TTC549 (cell line): ENCODE measurements around the gene NPC1L1.
A peak's percentile ranks its signal among the peaks of the same experiment; 100 is the strongest.

Experiments
- FAIRE-seq: peaks from 2 replicates; lab custom pipeline; 2012; peaks lifted over from hg19 to GRCh38; lab: Jason Lieb, UNC

The NPC1L1 gene, protein sequence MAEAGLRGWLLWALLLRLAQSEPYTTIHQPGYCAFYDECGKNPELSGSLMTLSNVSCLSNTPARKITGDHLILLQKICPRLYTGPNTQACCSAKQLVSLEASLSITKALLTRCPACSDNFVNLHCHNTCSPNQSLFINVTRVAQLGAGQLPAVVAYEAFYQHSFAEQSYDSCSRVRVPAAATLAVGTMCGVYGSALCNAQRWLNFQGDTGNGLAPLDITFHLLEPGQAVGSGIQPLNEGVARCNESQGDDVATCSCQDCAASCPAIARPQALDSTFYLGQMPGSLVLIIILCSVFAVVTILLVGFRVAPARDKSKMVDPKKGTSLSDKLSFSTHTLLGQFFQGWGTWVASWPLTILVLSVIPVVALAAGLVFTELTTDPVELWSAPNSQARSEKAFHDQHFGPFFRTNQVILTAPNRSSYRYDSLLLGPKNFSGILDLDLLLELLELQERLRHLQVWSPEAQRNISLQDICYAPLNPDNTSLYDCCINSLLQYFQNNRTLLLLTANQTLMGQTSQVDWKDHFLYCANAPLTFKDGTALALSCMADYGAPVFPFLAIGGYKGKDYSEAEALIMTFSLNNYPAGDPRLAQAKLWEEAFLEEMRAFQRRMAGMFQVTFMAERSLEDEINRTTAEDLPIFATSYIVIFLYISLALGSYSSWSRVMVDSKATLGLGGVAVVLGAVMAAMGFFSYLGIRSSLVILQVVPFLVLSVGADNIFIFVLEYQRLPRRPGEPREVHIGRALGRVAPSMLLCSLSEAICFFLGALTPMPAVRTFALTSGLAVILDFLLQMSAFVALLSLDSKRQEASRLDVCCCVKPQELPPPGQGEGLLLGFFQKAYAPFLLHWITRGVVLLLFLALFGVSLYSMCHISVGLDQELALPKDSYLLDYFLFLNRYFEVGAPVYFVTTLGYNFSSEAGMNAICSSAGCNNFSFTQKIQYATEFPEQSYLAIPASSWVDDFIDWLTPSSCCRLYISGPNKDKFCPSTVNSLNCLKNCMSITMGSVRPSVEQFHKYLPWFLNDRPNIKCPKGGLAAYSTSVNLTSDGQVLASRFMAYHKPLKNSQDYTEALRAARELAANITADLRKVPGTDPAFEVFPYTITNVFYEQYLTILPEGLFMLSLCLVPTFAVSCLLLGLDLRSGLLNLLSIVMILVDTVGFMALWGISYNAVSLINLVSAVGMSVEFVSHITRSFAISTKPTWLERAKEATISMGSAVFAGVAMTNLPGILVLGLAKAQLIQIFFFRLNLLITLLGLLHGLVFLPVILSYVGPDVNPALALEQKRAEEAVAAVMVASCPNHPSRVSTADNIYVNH (N-terminal part only)

DNA sequence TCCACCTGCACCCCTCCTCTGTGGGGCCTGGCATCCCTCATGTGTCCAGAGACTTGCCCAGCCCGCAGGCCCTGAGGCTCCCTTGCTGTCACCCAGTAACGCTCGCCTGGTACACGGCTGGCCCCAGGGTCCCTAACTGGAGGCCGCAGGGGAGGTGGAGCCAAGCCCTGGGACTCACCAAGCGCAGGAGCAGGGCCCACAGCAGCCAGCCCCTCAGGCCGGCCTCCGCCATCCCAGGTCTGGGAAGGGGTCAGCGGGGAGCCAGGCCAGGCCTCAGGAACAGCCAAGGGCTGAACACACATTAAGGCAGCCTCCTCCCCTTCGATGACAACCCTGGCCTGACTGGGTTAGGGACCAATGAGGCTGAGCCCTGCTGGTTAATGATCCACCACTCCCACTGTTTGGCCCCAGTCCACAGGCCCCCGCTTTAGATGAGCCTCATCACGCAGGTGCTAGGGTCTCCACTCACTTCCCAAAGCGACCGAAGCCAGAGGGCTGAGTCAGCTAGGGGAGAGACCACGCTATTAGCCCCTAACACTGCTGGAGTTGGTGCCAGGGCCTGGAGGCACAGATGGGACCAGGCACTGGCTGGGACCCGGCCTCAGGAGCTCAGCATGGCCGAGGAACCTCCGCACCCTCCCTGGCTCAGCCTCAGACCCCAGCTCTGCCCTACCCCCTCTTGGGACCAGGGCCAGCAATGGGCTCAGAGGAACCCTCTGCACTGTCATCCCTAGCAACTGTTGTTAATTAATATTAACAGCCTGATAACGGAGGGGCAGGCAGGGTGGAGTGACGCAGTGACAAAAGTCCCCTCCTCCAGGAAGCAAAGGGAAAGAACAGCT lies at the start of gene NPC1L1:
Gene NPC1L1 (minus strand): TSS at position 303 of the 842 bp plus-strand sequence. CDS start 71 bp downstream, at position 232.
- FAIRE-seq, result no peak

DNA sequence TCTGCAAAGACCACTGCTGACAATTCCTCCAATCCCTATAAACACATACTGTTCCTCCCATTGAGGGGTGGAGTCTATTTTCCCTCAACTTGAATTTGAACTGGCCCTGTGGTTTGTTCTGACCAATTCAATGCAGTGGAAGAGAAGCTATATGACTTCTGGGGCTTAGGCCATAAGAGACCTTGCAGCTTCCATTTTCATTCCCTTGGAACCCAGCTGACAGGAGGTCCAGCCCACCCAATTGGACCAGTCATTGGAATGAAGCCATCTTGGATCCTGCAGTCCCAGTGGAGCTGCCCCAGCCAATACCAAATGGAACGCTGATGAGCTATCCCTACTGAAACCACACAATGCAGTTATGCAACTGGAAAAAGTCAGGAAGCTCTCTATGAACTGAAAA lies 49.8 kb upstream of the NPC1L1 start:
- no peak for FAIRE-seq

DNA sequence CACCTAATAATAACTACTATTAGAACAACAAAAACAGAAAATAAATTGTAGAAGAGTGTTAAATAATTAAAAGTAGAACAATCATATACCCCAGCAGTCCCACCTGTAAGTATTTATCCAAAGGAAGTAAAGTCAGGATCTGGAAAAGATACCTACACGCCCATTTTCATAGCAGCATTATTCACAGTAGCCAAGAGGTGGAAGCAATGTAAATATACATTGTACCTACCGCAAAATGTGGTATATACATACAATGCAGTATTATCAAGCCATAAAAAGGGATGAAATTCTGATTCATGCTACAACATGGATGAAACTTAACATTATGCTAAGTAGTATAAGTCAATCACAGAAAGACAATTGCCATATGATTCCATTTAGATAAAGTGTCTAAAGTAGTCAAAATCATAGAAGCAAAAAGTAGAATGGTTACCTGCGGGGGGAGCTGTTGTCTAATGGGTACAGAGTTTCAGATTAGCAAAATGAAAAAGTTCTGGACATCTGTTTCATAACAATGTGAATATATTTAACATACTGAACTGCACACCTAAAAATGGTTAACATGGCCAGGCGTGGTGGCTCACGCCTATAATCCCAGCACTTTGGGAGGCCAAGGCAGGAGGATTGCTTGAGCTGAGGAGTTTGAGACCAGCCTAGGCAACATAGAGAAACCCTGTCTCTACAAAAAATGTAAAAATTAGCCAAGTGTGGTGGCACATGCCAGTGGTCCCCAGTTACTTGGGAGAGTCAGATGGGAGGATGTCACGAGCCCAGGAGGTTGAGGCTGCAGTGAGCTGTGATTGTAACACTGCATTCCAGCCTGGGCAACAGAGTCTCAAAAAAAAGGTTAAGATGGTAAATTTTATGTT lies 46.9 kb upstream of the NPC1L1 start:
- no peak for FAIRE-seq

DNA sequence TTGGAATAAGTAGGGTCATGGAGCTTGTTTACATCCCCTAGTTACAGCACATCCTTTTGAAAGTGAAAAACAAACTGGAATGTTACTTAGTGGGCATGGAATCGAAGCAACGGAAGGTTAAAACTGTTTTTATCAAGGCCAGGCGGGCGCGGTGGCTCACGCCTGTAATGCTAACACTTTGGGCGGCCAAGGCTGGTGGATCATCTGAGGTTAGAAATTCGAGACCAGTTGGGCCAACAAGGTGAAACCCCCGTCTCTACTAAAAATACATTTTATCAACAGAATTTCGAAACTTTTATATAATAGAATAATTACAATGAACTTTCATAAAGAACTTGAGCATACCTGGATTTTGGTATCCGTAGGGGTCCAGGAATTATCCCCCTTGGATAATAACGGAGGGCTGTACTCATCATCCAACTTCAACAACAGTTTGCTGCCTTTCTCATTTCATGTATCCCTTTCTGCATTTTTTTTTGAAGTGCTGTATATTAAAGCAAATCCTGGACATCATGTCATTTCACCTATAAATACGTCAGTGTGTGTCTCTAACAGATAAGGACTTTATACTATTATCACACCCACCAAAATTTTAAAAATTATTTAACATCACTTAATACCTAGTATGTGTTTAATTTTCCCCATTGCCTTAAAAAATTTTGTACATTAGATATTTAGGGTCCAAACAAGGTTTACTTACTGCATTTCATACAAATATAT lies 42.2 kb upstream of the NPC1L1 start:
- no peak for FAIRE-seq

DNA sequence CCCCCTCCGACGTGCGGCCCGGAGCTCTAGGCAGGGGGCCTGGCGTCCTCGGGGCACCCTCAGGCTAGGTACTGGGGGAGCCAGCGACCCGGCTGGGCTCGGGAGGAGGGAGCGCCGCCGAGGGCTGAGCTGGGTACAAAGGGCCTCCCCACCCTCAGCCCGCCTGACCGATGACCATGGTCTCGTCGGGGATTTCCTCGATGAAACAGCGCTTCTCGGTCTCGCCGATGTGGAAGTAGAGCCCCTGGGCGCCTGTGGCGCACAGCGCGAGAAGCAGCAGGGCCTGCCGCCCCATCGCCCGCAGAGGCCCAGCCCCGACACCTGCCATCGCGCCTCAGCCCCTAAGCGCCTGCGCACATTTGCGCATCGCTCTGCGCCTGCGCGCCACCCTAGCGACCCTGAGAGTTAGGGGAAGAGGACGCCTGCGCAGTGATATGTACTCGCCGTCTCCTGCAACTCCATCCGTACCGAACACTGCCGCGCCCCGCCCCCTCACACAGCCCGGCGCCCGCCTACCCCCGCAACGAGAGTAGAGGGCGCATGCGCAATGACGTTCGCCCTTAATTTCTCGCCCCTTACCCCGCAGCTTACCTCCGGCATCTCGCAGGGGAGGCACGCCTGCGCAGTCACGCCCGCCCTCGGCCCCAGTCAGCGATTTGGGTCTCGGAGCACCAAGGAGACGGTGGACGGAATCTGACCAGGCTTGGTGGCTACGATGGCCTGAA lies 40.9 kb upstream of the NPC1L1 start, which contains the start of gene TMED4:
Gene TMED4 (minus strand): TSS at position 353 of the 725 bp plus-strand sequence. CDS start 25 bp downstream, at position 328.
- peak; percentile 38 for FAIRE-seq

DNA sequence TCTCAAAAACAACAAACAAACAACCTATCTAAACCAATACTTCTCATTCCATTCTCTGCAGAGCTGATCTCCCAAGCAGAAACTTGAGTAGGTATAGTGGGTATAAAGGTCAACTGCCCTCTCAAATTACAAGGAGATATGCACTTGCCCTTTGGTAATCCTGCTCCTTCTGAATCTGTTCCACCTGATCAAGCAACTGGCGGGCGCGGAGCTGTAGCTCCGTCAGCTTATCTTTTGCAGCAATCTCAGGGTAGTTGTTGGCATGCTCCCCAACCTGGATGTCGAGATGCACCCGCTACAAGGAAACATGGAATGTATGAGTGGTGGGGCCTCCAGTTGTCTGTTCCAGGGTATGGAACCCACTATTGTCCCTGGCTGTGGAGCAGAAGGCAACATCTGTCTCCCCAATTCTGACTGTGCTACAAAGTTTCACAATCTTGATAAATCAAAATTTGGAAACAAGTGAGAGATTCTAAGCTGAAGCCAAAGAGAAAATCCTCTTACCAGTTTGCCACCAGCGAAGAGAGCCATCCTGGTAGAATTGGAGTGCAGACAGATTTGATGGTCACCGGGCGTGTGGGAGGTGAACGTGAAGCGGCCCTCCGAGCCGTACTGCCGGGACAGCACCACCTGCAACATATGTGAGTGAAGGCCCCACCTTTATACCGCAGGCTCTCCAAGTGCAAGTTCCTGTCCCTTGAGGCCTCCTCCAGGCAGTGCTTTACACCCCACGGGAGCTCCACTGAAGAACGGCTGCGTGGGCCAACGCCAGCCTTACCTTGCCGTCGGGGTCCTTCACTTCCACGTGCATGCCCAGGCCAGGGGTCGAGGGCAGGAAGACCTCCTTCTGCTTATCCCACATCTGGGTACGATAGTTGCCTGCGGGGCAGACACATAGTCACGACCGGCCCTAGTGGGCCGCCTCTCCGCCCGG lies 40.1 kb upstream of the NPC1L1 start:
- no peak for FAIRE-seq

DNA sequence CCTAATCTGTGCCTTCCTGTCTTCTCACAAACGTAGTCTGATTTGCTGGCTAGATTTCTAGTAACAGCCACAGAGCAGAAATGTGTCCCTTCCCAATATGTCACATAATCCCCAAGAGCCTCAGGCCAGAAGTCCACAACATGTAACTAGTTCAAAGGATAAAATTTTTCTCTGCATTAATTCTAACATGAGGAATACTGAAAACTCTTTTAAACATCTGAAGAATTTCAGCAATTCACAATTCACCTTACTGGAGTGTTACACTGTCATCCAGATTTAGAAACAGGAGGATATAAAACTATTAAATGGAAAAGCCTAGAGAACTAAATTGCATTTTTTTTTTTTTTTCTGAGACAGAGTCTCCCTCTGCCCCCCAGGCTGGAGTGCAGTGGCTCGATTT lies 35.1 kb upstream of the NPC1L1 start:
- FAIRE-seq, result no peak

DNA sequence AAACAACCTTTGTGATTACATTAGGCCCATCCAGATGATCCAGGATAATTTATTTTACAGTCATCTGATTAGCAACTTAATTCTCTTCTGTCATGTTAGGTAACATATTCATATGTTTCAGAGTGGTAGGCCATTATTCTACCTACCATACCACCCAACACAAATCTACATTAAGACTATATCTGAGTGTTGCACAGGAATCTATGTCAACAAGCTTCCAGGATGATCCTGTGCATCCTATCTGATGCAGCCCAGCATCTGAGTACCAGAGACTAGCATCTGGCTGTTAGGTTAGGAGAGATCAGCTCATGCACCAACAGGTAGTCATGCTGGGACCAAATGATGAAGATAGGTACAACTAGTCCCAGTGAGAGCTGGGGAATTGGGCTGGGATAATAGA lies 33.9 kb upstream of the NPC1L1 start:
- no peak for FAIRE-seq

DNA sequence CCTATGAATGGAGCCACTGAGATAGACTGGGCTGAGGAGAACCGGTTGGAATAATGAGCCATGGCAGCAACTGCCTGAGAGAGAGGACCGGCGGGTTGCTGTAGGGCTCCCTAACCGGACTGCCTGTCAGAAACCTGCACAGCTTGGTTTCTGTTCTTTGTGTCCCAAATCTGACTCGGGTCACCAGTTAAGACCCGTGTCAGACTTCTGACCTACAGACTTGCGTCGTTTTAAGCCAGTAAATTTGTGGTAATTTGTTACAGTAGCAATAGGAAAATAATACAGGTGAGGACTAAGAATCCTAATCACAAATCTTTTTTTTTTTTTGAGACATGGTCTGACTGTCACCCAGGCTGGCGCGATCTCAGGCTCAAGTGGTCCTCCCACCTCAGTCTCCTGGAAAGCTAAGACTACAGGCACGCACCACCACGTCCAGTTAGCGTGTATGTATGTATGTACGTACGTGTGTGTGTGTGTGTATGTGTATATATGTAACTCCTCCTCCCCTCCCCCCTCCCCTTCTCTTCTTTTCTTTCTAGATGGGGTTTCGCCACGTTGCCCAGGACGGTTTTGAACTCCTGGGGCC lies 33.2 kb upstream of the NPC1L1 start:
- FAIRE-seq, result no peak

DNA sequence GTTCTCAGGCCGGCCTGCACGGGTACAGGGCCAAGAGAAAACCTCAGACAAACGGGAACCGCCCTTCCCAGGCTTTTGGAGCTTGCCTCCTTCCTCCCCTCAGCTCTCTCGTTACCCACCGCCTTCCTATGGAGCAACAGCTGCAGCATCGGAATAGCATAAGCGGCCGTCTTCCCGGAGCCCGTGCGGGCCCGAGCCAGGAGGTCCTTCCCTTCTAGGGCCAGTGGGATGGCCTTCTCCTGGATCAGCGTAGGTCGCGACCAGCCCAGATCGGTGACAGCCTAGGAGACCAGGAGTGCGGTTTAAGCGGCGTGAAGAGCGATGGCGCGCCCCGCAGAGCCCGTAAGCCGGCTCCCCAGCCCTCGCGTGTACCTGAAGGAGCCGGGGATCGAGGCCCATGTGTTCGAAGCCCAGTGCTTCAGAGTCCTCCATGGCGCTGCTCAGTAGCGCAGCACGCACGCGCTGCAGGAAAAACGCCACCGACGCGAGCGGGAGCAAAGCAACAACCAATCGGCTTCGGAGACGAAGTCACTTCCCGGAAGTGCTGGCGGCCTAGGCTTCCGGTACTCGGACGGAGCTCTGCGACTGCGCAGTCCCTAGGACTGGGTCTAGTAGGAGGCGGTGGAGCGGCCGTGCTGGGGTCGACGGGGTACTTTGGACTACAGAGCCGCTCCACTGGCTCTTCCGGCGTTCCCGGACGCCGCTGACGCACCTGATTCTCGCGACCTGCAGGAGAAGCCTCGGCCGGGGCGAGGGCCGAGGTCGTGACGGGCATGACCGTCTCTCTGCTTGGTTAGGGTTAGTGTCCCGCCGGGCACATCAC lies 32.5 kb upstream of the NPC1L1 start, which contains the start of gene DDX56:
Gene DDX56 (minus strand): TSS at position 445 of the 823 bp plus-strand sequence. CDS start 13 bp downstream, at position 432.
- FAIRE-seq, result peak; percentile 19

DNA sequence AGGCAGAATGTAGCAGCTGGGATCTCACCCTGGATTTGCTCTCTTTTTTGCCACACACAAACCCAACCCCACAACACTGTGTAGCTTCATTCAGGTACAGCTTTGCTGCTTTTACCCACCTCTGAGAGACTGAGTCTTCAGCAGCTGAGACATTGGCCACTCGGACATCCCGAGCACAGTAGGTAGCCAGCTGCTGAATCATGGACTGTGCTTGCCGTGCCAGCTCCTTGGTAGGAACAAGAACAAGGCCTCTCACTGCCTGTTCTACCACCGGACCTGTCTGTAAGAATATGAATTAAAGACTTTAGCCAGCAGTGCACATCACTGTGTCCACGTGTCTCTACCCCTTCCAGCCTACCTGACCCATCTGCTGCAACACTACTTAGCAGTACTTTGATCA lies 31.6 kb upstream of the NPC1L1 start:
- FAIRE-seq, result no peak

DNA sequence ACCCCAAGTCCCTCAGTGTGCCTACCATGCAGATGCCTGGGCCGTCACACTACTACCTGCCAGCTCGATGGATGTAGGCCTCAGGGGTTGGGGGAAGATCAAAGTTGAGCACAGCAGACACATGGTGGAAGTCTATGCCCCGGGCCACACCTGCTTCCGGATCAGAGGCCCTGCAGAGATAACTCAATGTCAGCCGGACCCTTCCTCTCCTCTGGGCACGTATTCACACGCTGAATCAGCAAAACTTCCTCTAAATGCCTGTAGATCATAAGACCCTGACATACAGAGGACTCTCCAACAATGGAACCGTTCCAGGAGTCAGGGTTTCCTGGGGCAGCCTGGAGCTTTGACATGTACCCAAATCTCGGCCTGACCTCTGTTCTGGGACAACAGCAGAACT lies 28.8 kb upstream of the NPC1L1 start:
- FAIRE-seq, result no peak

DNA sequence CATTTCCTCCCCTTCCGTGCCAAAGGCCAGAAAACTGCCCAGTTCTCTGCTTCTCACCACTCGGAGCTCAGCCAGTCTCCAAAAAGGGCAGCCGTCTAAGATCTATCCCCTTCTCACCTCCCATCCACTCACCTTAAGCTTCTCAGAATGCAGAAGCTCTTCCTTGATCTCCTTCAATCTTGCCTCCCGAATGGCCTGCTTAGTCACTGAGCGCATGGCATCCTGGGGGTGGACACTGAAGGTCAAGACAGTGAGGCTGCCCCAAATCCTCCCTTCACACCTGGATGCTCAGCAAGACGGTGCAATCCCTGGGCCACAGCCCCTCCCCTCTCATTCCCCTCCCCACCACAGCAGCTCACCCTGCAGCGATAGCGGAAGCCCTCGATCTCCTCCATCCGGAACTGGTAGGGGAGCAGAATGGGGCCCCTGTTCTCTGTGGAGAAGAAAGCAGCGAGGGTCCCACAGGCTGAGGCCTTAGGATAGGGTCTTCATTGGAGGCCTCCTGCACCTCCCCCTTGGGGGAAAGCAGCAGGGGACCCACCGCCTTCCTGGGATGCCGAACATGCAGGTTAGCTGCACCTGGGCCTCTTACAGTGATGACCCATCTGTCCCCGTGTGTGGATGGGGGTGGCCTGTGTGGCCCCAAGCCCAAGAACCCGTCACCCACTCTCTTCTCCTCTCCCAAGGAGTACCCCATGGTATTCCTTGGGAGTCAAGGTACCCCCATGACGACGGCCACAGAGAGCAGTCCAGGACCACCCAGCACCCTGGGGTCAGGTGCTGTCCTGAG lies 27.8 kb upstream of the NPC1L1 start:
- FAIRE-seq, result no peak

DNA sequence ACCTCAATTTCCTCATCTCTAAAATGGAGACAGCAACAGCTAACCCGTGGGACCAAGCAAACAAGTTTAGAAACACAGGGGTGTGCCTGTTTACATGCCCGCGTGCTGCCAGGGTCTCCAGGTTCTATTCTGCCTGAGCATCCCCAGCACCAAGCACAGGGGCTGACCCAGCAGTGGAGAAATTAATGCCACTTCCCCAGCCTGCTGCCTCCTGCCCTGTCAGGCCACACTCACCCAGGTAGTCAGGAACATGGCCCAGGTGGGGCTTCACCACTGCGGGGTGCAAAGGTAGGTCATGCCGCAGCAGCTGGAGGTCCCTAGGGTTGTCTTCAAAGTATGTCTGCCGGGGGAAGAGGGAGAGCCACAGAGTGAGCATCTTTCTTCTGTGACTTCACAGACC lies 26.8 kb upstream of the NPC1L1 start:
- no peak for FAIRE-seq

DNA sequence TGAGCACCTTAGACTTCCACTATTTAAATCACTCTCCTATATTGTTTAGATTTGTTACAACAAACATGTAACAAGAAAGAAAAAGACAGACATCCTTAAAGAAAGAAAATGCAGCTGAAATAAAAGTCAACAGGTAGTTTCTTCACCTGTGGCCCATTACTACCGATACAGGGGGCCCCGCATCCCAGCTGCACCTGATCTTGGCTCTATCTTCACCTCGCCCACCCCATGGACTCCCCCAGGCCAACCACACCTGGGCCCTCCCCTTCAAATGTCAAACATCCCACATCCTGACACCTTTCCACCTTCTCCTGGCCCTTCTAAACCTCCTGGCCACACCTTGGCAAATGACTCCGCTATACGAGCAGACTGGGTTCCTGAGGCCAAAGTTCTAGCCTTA lies 25.6 kb upstream of the NPC1L1 start:
- FAIRE-seq, result no peak
